Lung (tissue), 12 donors: ENCODE measurements around the gene ZNF784. TPM values are rescaled to one million over a fixed set of nuclear protein-coding genes. Genes with fewer than 3 reads are reported as not detected.

Experiments
- ATAC-seq: fragments of 200-7000 bp; cut with Tn5 transposase; one replicate; pipeline ENCODE4 v1.9.1; 2020; ENCODE audit warnings: moderate number of reproducible peaks; ENCODE audit not compliant: insufficient read depth, low FRiP score
- DNase-seq, 3 donors: peaks; one replicate each; pipeline ENCODE4 v3.0.0-alpha.2; 2013 to 2017
- H3K27ac ChIP-seq, 2 donors: one replicate each; pipeline ENCODE4 v1.5.1; 2013; ENCODE audit warnings: mild to moderate bottlenecking in 2 of 2, moderate library complexity in 2 of 2, control low read depth in 1 of 2, inconsistent platforms in 1 of 2, low read depth in 1 of 2, low read length in 1 of 2
- H3K27me3 ChIP-seq, 3 donors: one replicate each; pipeline ENCODE4 v1.5.1; 2013; ENCODE audit warnings: low read length in 2 of 3; ENCODE audit not compliant: control insufficient read depth in 3 of 3, insufficient read depth in 3 of 3
- H3K36me3 ChIP-seq, 4 donors: one replicate each; pipeline ENCODE4 v1.5.1; 2013; ENCODE audit warnings: low read length in 4 of 4, mild to moderate bottlenecking in 1 of 4, moderate library complexity in 1 of 4; ENCODE audit not compliant: control insufficient read depth in 4 of 4, insufficient read depth in 4 of 4
- H3K4me1 ChIP-seq, 5 donors: one replicate each; pipeline ENCODE4 v1.5.1; 2013; ENCODE audit warnings: low read length in 5 of 5, mild to moderate bottlenecking in 2 of 5, moderate library complexity in 1 of 5; ENCODE audit not compliant: control insufficient read depth in 5 of 5, insufficient read depth in 5 of 5
- H3K4me3 ChIP-seq: one replicate; pipeline ENCODE4 v1.5.1; 2013; ENCODE audit warnings: mild to moderate bottlenecking, control low read depth, moderate library complexity
- H3K9ac ChIP-seq, 2 donors: one replicate each; pipeline ENCODE4 v1.5.1; 2013; ENCODE audit warnings: low read length in 2 of 2, control low read depth in 1 of 2; ENCODE audit not compliant: insufficient read depth in 1 of 2
- H3K9me3 ChIP-seq, 4 donors: one replicate each; pipeline ENCODE4 v1.5.1; 2013; ENCODE audit warnings: low read length in 3 of 4, mild to moderate bottlenecking in 1 of 4, moderate library complexity in 1 of 4; ENCODE audit not compliant: control insufficient read depth in 4 of 4, insufficient read depth in 3 of 4
- WGBS, 2 donors: extraction: QIAGEN DNeasy Blood & Tissue Kit; methylation state at CpG; one replicate each; pipeline ENCODE4 v1.1.7; 2013; 5-methylcytosine and 5-hydroxymethylcytosine counted together
- polyA plus RNA-seq, 2 donors: library from polyadenylated mRNA; stranded (reverse); fragments of 200-250 nt; gene quantifications; one replicate each; pipeline ENCODE4 v1.2.1, GENCODE V29; 2013
- total RNA-seq, 2 donors: library from RNA; depleted of rRNA in 1 of 2; stranded (reverse); fragments of >200 nt in 1 of 2; gene quantifications; one replicate each; pipeline ENCODE4 v1.2.1, GENCODE V29; 2014 to 2021
- TF ChIP-seq, protein P1 (sequence below): IDR thresholded peaks from 2 replicates; pipeline ENCODE4 v1.5.1; 2012; ENCODE audit warnings: mild to moderate bottlenecking; ENCODE audit errors: control extremely low read depth, extremely low read depth
- donor health status: control.
- donor health status: control.
- donor health status: Bipolar disorder and iron deficiency.
- donor health status: healthy.
- donor health status: DM: yes; HTN: yes; CAD: no.

The ZNF784 gene
- total and polyA plus RNA-seq, 4 donors = 6.3 to 9.4 (median 6.9) TPM

DNA sequence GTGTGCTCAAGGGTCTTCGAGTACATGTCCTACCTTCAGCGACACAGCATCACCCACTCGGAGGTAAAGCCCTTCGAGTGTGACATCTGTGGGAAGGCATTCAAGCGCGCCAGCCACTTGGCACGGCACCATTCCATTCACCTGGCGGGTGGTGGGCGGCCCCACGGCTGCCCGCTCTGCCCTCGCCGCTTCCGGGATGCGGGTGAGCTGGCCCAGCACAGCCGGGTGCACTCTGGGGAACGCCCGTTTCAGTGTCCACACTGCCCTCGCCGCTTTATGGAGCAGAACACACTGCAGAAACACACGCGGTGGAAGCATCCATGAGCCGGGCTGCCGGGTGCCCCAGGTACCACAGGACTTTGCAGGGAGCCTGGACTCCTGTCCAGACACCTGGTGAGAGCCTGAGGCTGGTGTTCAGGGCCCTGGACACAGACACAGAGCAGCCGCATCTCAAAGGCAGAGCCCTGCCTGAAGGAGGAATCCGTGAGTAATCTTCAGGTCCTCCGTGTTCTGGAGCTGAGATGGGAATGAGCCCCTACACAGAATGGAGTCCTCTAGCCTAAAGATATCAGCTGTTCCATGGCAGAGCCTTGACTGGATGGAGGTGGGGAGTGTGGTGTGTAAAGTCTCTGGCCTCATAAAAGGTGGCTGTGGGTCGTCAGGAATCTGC is 20.6 kb upstream of the ZNF784 start:
- ATAC-seq = no peak
- Histone ChIP-seq H3K27me3 (no peaks in the 10 kb centered on the region), H3K4me3 (no peak overlapping the region), H3K9me3 (no peaks in the 10 kb centered on the region), H3K27ac (no peak overlapping the region), H3K4me1 (peaks cover 6 to 44% (median 25%) of the 10 kb centered on the region in 5 donors), H3K9ac (no peak overlapping the region), H3K36me3 (peaks cover 0 to 12% (median 3%) of the 10 kb centered on the region in 4 donors)
- DNase-seq = no peak
- TF ChIP-seq, protein P1, sequence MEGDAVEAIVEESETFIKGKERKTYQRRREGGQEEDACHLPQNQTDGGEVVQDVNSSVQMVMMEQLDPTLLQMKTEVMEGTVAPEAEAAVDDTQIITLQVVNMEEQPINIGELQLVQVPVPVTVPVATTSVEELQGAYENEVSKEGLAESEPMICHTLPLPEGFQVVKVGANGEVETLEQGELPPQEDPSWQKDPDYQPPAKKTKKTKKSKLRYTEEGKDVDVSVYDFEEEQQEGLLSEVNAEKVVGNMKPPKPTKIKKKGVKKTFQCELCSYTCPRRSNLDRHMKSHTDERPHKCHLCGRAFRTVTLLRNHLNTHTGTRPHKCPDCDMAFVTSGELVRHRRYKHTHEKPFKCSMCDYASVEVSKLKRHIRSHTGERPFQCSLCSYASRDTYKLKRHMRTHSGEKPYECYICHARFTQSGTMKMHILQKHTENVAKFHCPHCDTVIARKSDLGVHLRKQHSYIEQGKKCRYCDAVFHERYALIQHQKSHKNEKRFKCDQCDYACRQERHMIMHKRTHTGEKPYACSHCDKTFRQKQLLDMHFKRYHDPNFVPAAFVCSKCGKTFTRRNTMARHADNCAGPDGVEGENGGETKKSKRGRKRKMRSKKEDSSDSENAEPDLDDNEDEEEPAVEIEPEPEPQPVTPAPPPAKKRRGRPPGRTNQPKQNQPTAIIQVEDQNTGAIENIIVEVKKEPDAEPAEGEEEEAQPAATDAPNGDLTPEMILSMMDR = no peak
- 91 to 94% methylated on average over 28 of the region's 28 CpGs for WGBS, 2 donors

DNA sequence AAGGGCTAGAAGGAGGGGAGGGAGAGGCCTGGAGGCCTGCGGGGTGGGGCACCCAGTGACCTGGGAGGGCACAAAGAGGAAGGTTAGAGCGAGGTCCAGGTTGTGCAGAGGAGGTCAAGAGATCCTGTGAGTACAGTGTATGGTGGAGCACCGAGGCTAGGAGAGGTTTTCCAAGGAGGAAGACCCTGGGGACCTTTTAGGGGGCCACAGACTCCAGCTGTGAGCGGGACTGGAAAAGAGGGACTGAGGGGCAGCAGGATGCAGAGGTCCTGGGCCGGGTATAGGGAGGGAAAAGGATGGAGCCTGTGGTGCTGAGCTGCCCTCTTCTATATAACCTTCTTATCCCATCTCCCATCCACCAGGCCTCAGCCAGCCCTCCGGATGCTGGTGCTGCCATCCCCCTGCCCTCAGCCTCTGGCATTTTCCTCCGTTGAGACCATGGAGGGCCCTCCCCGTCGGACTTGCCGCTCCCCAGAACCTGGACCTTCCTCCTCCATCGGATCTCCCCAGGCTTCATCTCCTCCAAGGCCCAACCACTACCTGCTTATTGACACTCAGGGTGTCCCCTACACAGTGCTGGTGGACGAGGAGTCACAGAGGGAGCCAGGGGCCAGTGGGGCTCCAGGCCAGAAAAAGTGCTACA is 19.9 kb upstream of the ZNF784 start:
- Histone ChIP-seq H3K4me3 (peak overlapping the region; percentile 72), H3K9me3 (no peaks in the 10 kb centered on the region), H3K4me1 (peaks cover 6 to 45% (median 25%) of the 10 kb centered on the region in 5 donors), H3K36me3 (peaks cover 0 to 12% (median 3%) of the 10 kb centered on the region in 4 donors), H3K27me3 (no peaks in the 10 kb centered on the region), H3K9ac (no peak overlapping the region), H3K27ac (peak overlapping the region; percentile 42 to 82)
- DNase-seq = no peak
- no peak for ATAC-seq
- TF ChIP-seq, protein P1 = no peak
- 50 to 65% methylated on average over 12 of the region's 12 CpGs for WGBS, 2 donors

DNA sequence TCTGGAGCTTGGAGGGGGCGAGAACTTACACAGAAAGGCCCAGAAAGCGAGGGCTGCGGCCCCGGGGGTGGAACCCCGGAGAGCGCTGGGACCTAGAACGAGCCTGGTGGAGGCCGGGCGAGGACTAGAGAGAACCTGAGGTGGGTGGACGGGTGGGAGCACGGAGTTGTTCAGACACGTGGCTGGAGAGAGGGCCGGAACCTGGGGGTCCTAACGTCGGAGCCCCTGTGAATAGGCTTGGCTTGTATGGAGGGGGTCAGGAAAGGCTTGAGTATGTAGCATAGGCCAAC is 19.5 kb upstream of the ZNF784 start:
- H3K4me1 ChIP-seq = peaks cover 6 to 41% (median 20%) of the 10 kb centered on the region in 5 donors
- H3K4me3 ChIP-seq = peak overlapping the region; percentile 72
- WGBS, 2 donors = 1% methylated on average over 15 of the region's 15 CpGs
- TF ChIP-seq, protein P1 = no peak
- no peaks in the 10 kb centered on the region for H3K9me3 ChIP-seq
- H3K9ac ChIP-seq = peak overlapping the region in 1 of 2 donors; percentile 32
- H3K36me3 ChIP-seq = peaks cover 0 to 12% (median 3%) of the 10 kb centered on the region in 4 donors
- H3K27ac ChIP-seq = peak overlapping the region; percentile 42 to 82
- DNase-seq = no peak
- H3K27me3 ChIP-seq = no peaks in the 10 kb centered on the region
- ATAC-seq = no peak
